ENCODE results near the gene TRIM25.

TRIM25 gene

GRCh38 chr17:56925088-56925487, 11.2 kb upstream of the TRIM25 start:
- DNase-seq: no peak

- DNase-seq: no peak
Measured at GRCh38 chr17:56919717-56920116, 5.9 kb upstream of the TRIM25 start.

GRCh38 chr17:56918916-56919315, 5.1 kb upstream of the TRIM25 start:
- peak; percentile 77 for DNase-seq

- no peak for DNase-seq
Measured at GRCh38 chr17:56917559-56918296, 3.9 kb upstream of the TRIM25 start.

- DNase-seq: peak; percentile 49
Measured at GRCh38 chr17:56914581-56915273, 878 bp upstream of the TRIM25 start.

GRCh38 chr17:56913353-56913866, 439 bp downstream of the TRIM25 start:
- DNase-seq: peak; percentile 35

- no peak for DNase-seq
Measured at GRCh38 chr17:56913000-56913311, 893 bp downstream of the TRIM25 start.

GRCh38 chr17:56912105-56912999, 1.5 kb downstream of the TRIM25 start:
- DNase-seq: peak; percentile 13

- DNase-seq: peak; percentile 14
Measured at GRCh38 chr17:56910509-56911235, 3.2 kb downstream of the TRIM25 start.

GRCh38 chr17:56909742-56910508, 3.9 kb downstream of the TRIM25 start:
- peak; percentile 84 for DNase-seq

- DNase-seq: peak; percentile 82
Measured at GRCh38 chr17:56908001-56908542, 5.8 kb downstream of the TRIM25 start.

GRCh38 chr17:56903560-56903959, 10.3 kb downstream of the TRIM25 start:
- no peak for DNase-seq

GRCh38 chr17:56902348-56902747, 11.5 kb downstream of the TRIM25 start:
- no peak for DNase-seq

- DNase-seq: no peak
Measured at GRCh38 chr17:56899403-56899802, 14.4 kb downstream of the TRIM25 start.

GRCh38 chr17:56898874-56899273, 15.0 kb downstream of the TRIM25 start:
- DNase-seq: no peak

GRCh38 chr17:56897646-56898424, 16.0 kb downstream of the TRIM25 start:
- no peak for DNase-seq

- DNase-seq: no peak
Measured at GRCh38 chr17:56896968-56897359, 16.9 kb downstream of the TRIM25 start.

- no peak for DNase-seq
Measured at GRCh38 chr17:56896217-56896967, 17.5 kb downstream of the TRIM25 start.

- DNase-seq: no peak
Measured at GRCh38 chr17:56894859-56895455, 18.9 kb downstream of the TRIM25 start.

GRCh38 chr17:56893503-56893902, 20.3 kb downstream of the TRIM25 start:
- DNase-seq: no peak

Measured in hematopoietic multipotent progenitor cell treated with erythropoietin and hydrocortisone succinate and interleukin-3 and kit ligand, for 6 days (in vitro differentiated cells).